AG04450 (cell line): Measurements from ENCODE around the gene MYPN. TPM values are rescaled to one million over a fixed set of nuclear protein-coding genes. Genes with fewer than 3 reads are reported as not detected.
A peak's percentile ranks its signal among the peaks of the same experiment; 100 is the strongest.

Experiments
- CTCF ChIA-PET: fragments of 300-600, 350-600 bp; formaldehyde crosslinking; extraction: SDS; loops from one replicate; lab custom pipeline; 2022; ENCODE audit warnings: antibody characterized with exemption, inconsistent platforms; lab: Charles Lee
- POLR2A ChIA-PET: fragments of 350-600 bp; formaldehyde crosslinking; extraction: SDS; loops from one replicate; lab custom pipeline; 2021; ENCODE audit warnings: antibody characterized with exemption, inconsistent platforms; lab: Yijun Ruan, JAX
- DNase-seq: peaks from one replicate; pipeline ENCODE4 v3.0.0-alpha.2; 2011; ENCODE audit warnings: low read depth, low spot score
- H3K27ac ChIP-seq: one replicate; pipeline ENCODE4 v1.5.1; 2012; ENCODE audit warnings: low read depth, low read length, control low read depth
- H3K27me3 ChIP-seq: one replicate; pipeline ENCODE4 v1.6.0; 2012; ENCODE audit warnings: low read length; ENCODE audit not compliant: control insufficient read depth, insufficient read depth
- H3K4me3 ChIP-seq: 2 replicates; pipeline ENCODE4 v1.5.1; 2011; ENCODE audit warnings: mild to moderate bottlenecking, low read depth, low read length, control low read depth
- H3K9me3 ChIP-seq: 2 replicates; pipeline ENCODE4 v1.5.1; 2012; ENCODE audit warnings: low read length; ENCODE audit not compliant: control insufficient read depth, insufficient read depth
- polyA plus RNA-seq: library from polyadenylated mRNA; depleted of rRNA; stranded (reverse); fragments of >200 nt; gene quantifications from 2 replicates; pipeline ENCODE4 v1.2.3, GENCODE V29; 2011
- TF ChIP-seq, protein P1 (sequence below): IDR thresholded peaks from 2 replicates; pipeline ENCODE4 v1.5.1; 2011; ENCODE audit warnings: low read depth, low read length, control low read depth, inconsistent platforms

The MYPN gene
- polyA plus RNA-seq, 1 experiment, result 2.9 TPM

DNA sequence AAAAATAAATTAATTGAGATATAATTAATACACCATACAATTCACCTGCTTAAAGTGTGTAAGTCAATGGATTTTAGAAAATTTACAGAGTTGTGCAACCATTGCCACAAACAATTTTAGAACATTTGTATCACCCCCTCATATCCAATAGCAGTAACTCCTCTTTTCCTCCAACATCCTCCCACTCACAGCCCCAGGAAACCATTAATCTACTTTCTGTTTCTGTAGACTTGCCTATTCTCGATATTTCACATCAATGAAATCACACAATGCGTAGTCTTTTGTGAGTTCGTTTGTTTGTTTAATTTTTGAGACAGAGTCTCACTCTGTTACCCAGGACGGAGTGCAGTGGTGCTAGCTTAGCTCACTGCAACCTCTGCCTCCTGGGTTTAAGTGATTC lies 20.5 kb upstream of the MYPN start:
- no peak for DNase-seq
- ChIA-PET CTCF (interaction anchor here (8.5 kb wide), 1 partner anchor 68 kb away, joined by 197 read pairs; no protein-coding TSS in a partner anchor), POLR2A (no interaction called here)
- peak overlapping the region; percentile 66 for H3K27ac ChIP-seq
- H3K27me3 ChIP-seq, result no peaks in the 10 kb centered on the region
- H3K4me3 ChIP-seq, result peak overlapping the region; percentile 23
- H3K9me3 ChIP-seq, result no peaks in the 10 kb centered on the region
- TF ChIP-seq, protein P1, sequence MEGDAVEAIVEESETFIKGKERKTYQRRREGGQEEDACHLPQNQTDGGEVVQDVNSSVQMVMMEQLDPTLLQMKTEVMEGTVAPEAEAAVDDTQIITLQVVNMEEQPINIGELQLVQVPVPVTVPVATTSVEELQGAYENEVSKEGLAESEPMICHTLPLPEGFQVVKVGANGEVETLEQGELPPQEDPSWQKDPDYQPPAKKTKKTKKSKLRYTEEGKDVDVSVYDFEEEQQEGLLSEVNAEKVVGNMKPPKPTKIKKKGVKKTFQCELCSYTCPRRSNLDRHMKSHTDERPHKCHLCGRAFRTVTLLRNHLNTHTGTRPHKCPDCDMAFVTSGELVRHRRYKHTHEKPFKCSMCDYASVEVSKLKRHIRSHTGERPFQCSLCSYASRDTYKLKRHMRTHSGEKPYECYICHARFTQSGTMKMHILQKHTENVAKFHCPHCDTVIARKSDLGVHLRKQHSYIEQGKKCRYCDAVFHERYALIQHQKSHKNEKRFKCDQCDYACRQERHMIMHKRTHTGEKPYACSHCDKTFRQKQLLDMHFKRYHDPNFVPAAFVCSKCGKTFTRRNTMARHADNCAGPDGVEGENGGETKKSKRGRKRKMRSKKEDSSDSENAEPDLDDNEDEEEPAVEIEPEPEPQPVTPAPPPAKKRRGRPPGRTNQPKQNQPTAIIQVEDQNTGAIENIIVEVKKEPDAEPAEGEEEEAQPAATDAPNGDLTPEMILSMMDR, result no peak

DNA sequence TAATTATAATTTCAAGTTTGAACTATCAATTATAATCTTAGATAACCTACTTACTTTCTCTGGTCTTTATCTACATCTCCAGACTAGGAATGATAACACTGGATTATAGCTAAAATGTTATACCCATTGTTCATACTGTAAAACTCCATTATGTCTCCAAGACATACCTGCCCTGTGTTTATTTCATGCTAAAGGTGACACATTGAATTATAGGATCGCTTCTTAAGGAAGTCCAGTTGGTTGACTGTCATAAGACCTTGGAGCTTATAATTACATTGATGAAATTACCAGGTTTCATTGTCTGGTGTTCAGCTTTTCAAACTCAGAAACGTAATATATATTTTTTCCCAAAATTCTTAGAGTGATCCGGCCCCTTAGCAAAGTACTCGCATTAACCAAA lies 18.7 kb upstream of the MYPN start:
- Histone ChIP-seq H3K27me3 (no peaks in the 10 kb centered on the region), H3K27ac (no peak overlapping the region), H3K9me3 (no peaks in the 10 kb centered on the region), H3K4me3 (no peak overlapping the region)
- DNase-seq, result no peak
- ChIA-PET POLR2A (no interaction called here), CTCF (interaction anchor here (1.0 to 1.4 kb wide), 4 partner anchors 8 to 122 kb away, joined by 3 to 6 read pairs (median 4); no protein-coding TSS in a partner anchor)
- TF ChIP-seq, protein P1, result no peak

- Histone ChIP-seq H3K27me3 (no peaks in the 10 kb centered on the region), H3K4me3 (no peak overlapping the region), H3K27ac (peak overlapping the region; percentile 58), H3K9me3 (no peaks in the 10 kb centered on the region)
- TF ChIP-seq, protein P1, result no peak
- ChIA-PET POLR2A (no interaction called here), CTCF (interaction anchor here (1.4 to 2.1 kb wide), 4 partner anchors 10 to 139 kb away, joined by 4 to 12 read pairs (median 8); no protein-coding TSS in a partner anchor)
- no peak for DNase-seq
These were observed 16.8 kb upstream of the MYPN start for GRCh38 chr10:68092512-68092911.

GRCh38 chr10:68095153-68095552 lies 14.1 kb upstream of the MYPN start:
- POLR2A ChIA-PET, result interaction anchor here (0.7 to 0.8 kb wide), 3 partner anchors 13 to 242 kb away, joined by 4 to 8 read pairs (median 4); partner anchors contain the start of gene MYPN
- DNase-seq, result no peak

GRCh38 chr10:68096913-68097516 lies 12.3 kb upstream of the MYPN start:
- ChIA-PET POLR2A (interaction anchor here (0.6 to 1.1 kb wide), 3 partner anchors 10 to 105 kb away, joined by 3 read pairs; partner anchors contain the start of gene MYPN), CTCF (interaction anchor here (1.2 to 2.2 kb wide), 2 partner anchors 13 to 59 kb away, joined by 3 to 10 read pairs; no protein-coding TSS in a partner anchor)
- Histone ChIP-seq H3K9me3 (no peaks in the 10 kb centered on the region), H3K27ac (no peak overlapping the region), H3K27me3 (no peaks in the 10 kb centered on the region), H3K4me3 (no peak overlapping the region)
- DNase-seq, result no peak
- TF ChIP-seq, protein P1, result no peak

More at GRCh38 chr10:68095153-68095552, 14.1 kb upstream of the MYPN start:
- H3K27me3 ChIP-seq, result no peaks in the 10 kb centered on the region
- CTCF ChIA-PET, result interaction anchor here (0.8 to 1.7 kb wide), 3 partner anchors 9 to 61 kb away, joined by 3 to 6 read pairs (median 4); no protein-coding TSS in a partner anchor
- TF ChIP-seq, protein P1, result no peak
- no peaks in the 10 kb centered on the region for H3K9me3 ChIP-seq
- peak overlapping the region; percentile 69 for H3K27ac ChIP-seq
- no peak overlapping the region for H3K4me3 ChIP-seq
